Activated CD8-positive, alpha-beta T cell treated with anti-CD3 and anti-CD28 coated beads, Interleukin-2, amount 10 ng/mL, durations not matched to agents 7 days and 5 days (primary cell): ENCODE measurements around the gene SORL1. TPM values are rescaled to one million over a fixed set of nuclear protein-coding genes. Genes with fewer than 3 reads are reported as not detected.
A peak's percentile ranks its signal among the peaks of the same experiment; 100 is the strongest.

Experiments used
- ATAC-seq: fragments of 150-1000 bp; cut with Tn5 transposase; one replicate; pipeline ENCODE4 v1.10.0; 2021; ENCODE audit warnings: moderate library complexity
- CTCF ChIA-PET: fragments of 350-600 bp; sonication (Branson Sonifier 250); formaldehyde crosslinking; loops from one replicate; lab custom pipeline; 2021; ENCODE audit warnings: antibody characterized with exemption; lab: Charles Lee
- POLR2A ChIA-PET: fragments of 350-600 bp; sonication (Branson Sonifier 250); formaldehyde crosslinking; loops from one replicate; lab custom pipeline; 2021; ENCODE audit warnings: antibody characterized with exemption; lab: Charles Lee
- DNase-seq: peaks from one replicate; pipeline ENCODE4 v3.0.0-alpha.2; 2020
- H3K27ac Mint-ChIP-seq: one replicate; pipeline ENCODE4 v1.8.0; 2021; ENCODE audit warnings: mild to moderate bottlenecking, mixed read lengths
- H3K27me3 Mint-ChIP-seq: one replicate; pipeline ENCODE4 v1.8.0; 2021; ENCODE audit warnings: low read depth, mixed read lengths
- H3K36me3 Mint-ChIP-seq: one replicate; pipeline ENCODE4 v1.8.0; 2021; ENCODE audit warnings: low read depth, mixed read lengths
- H3K4me1 Mint-ChIP-seq: one replicate; pipeline ENCODE4 v1.8.0; 2021; ENCODE audit warnings: low read depth, mixed read lengths
- H3K4me3 Mint-ChIP-seq: one replicate; pipeline ENCODE4 v1.8.0; 2021; ENCODE audit warnings: mild to moderate bottlenecking, mixed read lengths
- H3K9me3 Mint-ChIP-seq: one replicate; pipeline ENCODE4 v1.8.0; 2022; ENCODE audit warnings: mixed read lengths; ENCODE audit not compliant: insufficient read depth
- total RNA-seq, 2 experiments: library from RNA; stranded (reverse); gene quantifications; one replicate each; pipeline ENCODE4 v1.2.3, GENCODE V29; 2021

The SORL1 gene
- total RNA-seq, 2 experiments from 2014 or later, result 98.9 to 107 TPM

- DNase-seq (no peak), ATAC-seq (no peak)
- peaks cover 73% of the 10 kb centered on the region for H3K36me3 Mint-ChIP-seq
- no peak overlapping the region for H3K27ac Mint-ChIP-seq
- no peaks in the 10 kb centered on the region for H3K9me3 Mint-ChIP-seq
- POLR2A ChIA-PET, result no interaction called here
- H3K4me3 Mint-ChIP-seq, result no peak overlapping the region
- no peaks in the 10 kb centered on the region for H3K27me3 Mint-ChIP-seq
- CTCF ChIA-PET, result no interaction called here
- peaks cover 2% of the 10 kb centered on the region for H3K4me1 Mint-ChIP-seq
Observed at GRCh38 chr11:121570453-121570852, 118.3 kb downstream of the SORL1 start.

DNA sequence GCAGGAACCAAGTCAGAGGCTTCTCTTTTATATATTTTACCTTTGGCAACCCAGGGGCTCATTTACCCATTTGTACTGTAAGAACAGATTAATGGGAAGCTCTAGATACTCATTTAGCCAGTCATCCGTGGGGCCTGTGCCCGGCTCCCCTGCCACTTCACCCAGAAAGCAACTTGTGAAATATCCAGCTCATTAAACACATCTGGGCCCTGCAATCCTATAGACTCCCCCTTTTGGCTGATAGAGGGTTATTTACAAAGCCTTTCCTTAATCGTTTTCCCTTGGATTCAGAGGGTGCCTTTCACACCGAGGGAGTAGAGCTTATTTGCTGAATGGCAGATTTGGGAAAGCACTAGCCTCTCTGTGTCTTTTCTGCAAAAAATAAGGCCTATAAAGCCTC, 119.4 kb downstream of the SORL1 start:
- H3K36me3 Mint-ChIP-seq, result peaks cover 78% of the 10 kb centered on the region
- no peaks in the 10 kb centered on the region for H3K27me3 Mint-ChIP-seq
- H3K9me3 Mint-ChIP-seq, result no peaks in the 10 kb centered on the region
- H3K27ac Mint-ChIP-seq, result no peak overlapping the region
- ATAC-seq (no peak), DNase-seq (no peak)
- ChIA-PET POLR2A (interaction anchor here (2.3 kb wide), 1 partner anchor 10 kb away, joined by 12 read pairs; no protein-coding TSS in a partner anchor), CTCF (interaction anchor here (0.9 to 1.0 kb wide), 2 partner anchors 249 to 377 kb away, joined by 3 to 4 read pairs; no protein-coding TSS in a partner anchor)
- H3K4me1 Mint-ChIP-seq, result peaks cover 2% of the 10 kb centered on the region
- no peak overlapping the region for H3K4me3 Mint-ChIP-seq

DNA sequence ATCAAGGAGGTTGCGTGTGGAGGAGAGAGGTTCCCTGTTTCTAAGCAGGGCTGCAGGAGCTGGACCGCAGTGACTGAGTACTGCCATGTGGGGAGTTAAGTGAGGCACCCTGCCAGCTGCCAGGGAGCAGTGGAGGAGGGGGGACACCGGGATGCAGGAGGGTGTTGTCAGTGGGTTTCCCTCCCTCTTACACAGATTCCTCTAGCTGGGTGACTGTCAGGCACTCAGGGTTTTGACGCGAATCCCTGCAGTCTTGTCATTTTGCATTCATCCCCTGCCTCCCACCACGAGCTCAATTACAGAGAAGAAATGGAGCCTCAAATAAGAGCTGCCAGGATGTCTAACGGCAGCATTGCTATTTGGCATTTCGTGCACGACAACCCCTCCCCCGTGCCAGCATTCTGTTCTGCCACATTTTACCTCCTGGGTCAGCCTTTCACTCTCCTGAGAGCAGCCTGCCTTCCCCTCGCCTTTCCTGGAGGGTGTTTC, 120.5 kb downstream of the SORL1 start:
- DNase-seq, result no peak
- Mint-ChIP-seq H3K4me3 (no peak overlapping the region), H3K4me1 (no peaks in the 10 kb centered on the region), H3K27ac (no peak overlapping the region), H3K27me3 (no peaks in the 10 kb centered on the region), H3K9me3 (no peaks in the 10 kb centered on the region), H3K36me3 (peaks cover 79% of the 10 kb centered on the region)
- CTCF ChIA-PET, result no interaction called here
- POLR2A ChIA-PET, result interaction anchor here (2.3 kb wide), 1 partner anchor 9 kb away, joined by 12 read pairs; no protein-coding TSS in a partner anchor
- ATAC-seq, result no peak

DNA sequence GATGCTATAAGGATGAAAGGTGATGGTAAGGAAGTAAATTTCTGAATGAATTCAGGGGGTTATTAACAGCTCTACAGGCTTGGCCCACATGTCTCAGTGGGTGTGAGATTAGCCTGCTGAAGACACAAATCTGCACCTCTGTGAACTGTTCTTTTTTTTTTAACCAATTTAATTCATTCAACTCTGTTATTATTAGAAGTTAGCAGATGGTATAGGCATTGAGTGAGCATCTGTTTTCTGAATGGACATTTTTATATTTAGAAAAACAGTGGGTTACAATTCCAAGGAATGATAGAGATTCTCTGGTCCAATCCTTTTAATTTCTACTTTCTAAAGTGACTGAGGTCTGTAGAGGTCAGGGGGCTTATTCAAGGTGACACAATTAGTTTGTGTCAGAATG, 122.7 kb downstream of the SORL1 start:
- ATAC-seq (no peak), DNase-seq (no peak)
- Mint-ChIP-seq H3K9me3 (no peaks in the 10 kb centered on the region), H3K4me3 (no peak overlapping the region), H3K4me1 (no peaks in the 10 kb centered on the region), H3K27ac (no peak overlapping the region), H3K36me3 (peaks cover 88% of the 10 kb centered on the region), H3K27me3 (no peaks in the 10 kb centered on the region)
- ChIA-PET POLR2A (no interaction called here), CTCF (interaction anchor here (1.3 kb wide), 1 partner anchor 11 kb away, joined by 3 read pairs; no protein-coding TSS in a partner anchor)

DNA sequence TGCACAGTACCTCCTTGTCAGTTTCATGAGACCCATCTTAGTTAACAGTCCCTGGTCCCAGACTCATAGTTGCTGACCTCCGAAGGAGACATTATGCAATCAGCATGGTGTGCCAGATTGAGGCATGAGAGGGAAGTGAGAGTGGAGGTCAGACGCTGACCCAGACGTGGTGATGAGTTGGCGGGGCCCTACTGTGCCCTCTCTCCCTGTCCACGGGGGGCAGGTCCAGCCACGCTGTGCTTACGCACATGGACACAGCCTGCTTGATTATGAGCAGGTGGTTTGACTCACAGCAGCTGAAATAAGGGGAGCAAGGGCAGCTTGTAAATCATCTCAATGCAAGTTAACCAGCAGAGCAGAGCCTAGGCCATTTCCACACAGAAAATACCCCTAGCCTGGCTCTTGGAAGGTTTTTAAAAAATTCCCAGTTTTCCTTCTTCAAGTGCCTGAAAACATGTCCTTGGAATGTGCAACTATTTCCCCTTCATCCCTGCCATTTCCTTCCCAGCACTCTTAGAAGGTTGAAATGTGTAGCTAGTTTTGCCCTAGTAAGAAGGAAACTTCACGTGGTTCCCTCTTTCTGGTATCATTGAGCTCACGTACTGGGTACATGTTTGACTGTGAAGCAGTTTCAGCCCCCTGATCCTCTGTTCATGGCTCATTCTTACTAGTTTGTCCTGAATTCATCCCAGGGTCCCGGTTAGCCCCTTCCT, 123.3 kb downstream of the SORL1 start:
- H3K4me1 Mint-ChIP-seq, result no peaks in the 10 kb centered on the region
- ChIA-PET CTCF (interaction anchor here (1.3 to 1.4 kb wide), 2 partner anchors 12 to 81 kb away, joined by 3 read pairs; no protein-coding TSS in a partner anchor), POLR2A (interaction anchor here (0.6 kb wide), 1 partner anchor 108 kb away, joined by 3 read pairs; no protein-coding TSS in a partner anchor)
- no peak overlapping the region for H3K4me3 Mint-ChIP-seq
- no peak for DNase-seq
- H3K9me3 Mint-ChIP-seq, result peaks cover 5% of the 10 kb centered on the region
- peaks cover 90% of the 10 kb centered on the region for H3K36me3 Mint-ChIP-seq
- no peak for ATAC-seq
- no peaks in the 10 kb centered on the region for H3K27me3 Mint-ChIP-seq
- H3K27ac Mint-ChIP-seq, result no peak overlapping the region

GRCh38 chr11:121575963-121576290, 123.8 kb downstream of the SORL1 start:
- no peaks in the 10 kb centered on the region for H3K4me1 Mint-ChIP-seq

GRCh38 chr11:121576531-121576930, 124.4 kb downstream of the SORL1 start:
- Mint-ChIP-seq H3K27me3 (no peaks in the 10 kb centered on the region), H3K4me1 (peaks cover 3% of the 10 kb centered on the region), H3K9me3 (peaks cover 7% of the 10 kb centered on the region), H3K4me3 (no peak overlapping the region), H3K36me3 (peaks cover 89% of the 10 kb centered on the region), H3K27ac (peak overlapping the region; percentile 34)
- no peak for DNase-seq
- POLR2A ChIA-PET, result interaction anchor here (0.6 kb wide), 1 partner anchor 115 kb away, joined by 3 read pairs; no protein-coding TSS in a partner anchor
- no peak for ATAC-seq
- CTCF ChIA-PET, result interaction anchor here (0.7 to 1.4 kb wide), 4 partner anchors 15 to 222 kb away, joined by 3 to 4 read pairs (median 3); no protein-coding TSS in a partner anchor

More at GRCh38 chr11:121575963-121576290, 123.8 kb downstream of the SORL1 start:
- Mint-ChIP-seq H3K27ac (no peak overlapping the region), H3K4me3 (no peak overlapping the region), H3K36me3 (peaks cover 89% of the 10 kb centered on the region), H3K9me3 (peaks cover 7% of the 10 kb centered on the region), H3K27me3 (no peaks in the 10 kb centered on the region)
- ATAC-seq, result no peak
- no peak for DNase-seq
- CTCF ChIA-PET, result interaction anchor here (1.3 to 1.4 kb wide), 2 partner anchors 13 to 81 kb away, joined by 3 read pairs; no protein-coding TSS in a partner anchor
- POLR2A ChIA-PET, result interaction anchor here (0.6 kb wide), 1 partner anchor 109 kb away, joined by 3 read pairs; no protein-coding TSS in a partner anchor

DNA sequence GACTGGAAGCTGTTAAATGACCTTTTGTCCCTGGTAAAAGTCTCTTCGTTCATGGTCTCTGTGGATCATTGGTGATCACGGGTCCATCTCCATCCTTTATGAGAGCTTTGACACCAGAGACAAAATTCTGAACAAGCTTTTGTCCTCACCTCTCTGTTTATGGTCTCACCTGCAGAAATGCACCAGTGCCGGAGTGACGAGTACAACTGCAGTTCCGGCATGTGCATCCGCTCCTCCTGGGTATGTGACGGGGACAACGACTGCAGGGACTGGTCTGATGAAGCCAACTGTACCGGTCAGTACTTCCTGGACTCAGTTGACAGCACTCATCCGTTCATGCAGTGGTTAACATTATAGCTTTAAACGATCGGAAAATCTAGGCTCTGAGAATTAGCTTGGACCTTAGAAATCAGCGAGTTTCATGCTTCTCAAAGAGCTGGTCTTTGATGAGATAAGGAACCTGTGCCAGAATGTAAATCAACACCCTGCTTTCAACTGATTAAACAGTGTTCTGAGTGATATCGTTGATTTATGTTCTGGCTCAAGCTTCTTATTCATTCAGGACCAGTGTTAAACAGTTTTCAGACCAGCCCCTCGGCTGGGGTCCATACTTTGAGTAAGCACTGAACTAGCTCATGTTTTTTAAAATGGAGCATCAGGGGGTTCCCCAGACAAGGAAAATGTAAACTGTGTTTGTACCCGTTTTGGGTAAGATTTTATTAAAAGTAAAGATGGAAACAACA, 125.2 kb downstream of the SORL1 start:
- H3K9me3 Mint-ChIP-seq, result peaks cover 7% of the 10 kb centered on the region
- DNase-seq, result no peak
- H3K4me1 Mint-ChIP-seq, result peaks cover 10% of the 10 kb centered on the region
- ATAC-seq, result no peak
- no peak overlapping the region for H3K27ac Mint-ChIP-seq
- peaks cover 88% of the 10 kb centered on the region for H3K36me3 Mint-ChIP-seq
- CTCF ChIA-PET, result interaction anchor here (0.7 to 1.4 kb wide), 4 partner anchors 15 to 223 kb away, joined by 3 to 4 read pairs (median 3); no protein-coding TSS in a partner anchor
- POLR2A ChIA-PET, result interaction anchor here (0.6 to 0.9 kb wide), 2 partner anchors 11 to 116 kb away, joined by 3 read pairs; no protein-coding TSS in a partner anchor
- no peak overlapping the region for H3K4me3 Mint-ChIP-seq
- no peaks in the 10 kb centered on the region for H3K27me3 Mint-ChIP-seq

GRCh38 chr11:121578251-121578976, 126.3 kb downstream of the SORL1 start:
- Mint-ChIP-seq H3K27me3 (no peaks in the 10 kb centered on the region), H3K27ac (no peak overlapping the region), H3K4me1 (peaks cover 21% of the 10 kb centered on the region), H3K36me3 (peaks cover 90% of the 10 kb centered on the region), H3K9me3 (peaks cover 7% of the 10 kb centered on the region), H3K4me3 (no peak overlapping the region)
- POLR2A ChIA-PET, result interaction anchor here (0.6 kb wide), 2 partner anchors 40 to 153 kb away, joined by 3 to 4 read pairs; no protein-coding TSS in a partner anchor
- no peak for ATAC-seq
- no peak for DNase-seq
- CTCF ChIA-PET, result interaction anchor here (0.7 to 1.1 kb wide), 2 partner anchors 13 to 257 kb away, joined by 3 read pairs; no protein-coding TSS in a partner anchor

- ATAC-seq (no peak), DNase-seq (no peak)
- Mint-ChIP-seq H3K4me3 (no peak overlapping the region), H3K4me1 (peaks cover 29% of the 10 kb centered on the region), H3K9me3 (peaks cover 7% of the 10 kb centered on the region), H3K36me3 (peaks cover 85% of the 10 kb centered on the region), H3K27ac (no peak overlapping the region), H3K27me3 (no peaks in the 10 kb centered on the region)
- ChIA-PET POLR2A (interaction anchor here (2.8 kb wide), 1 partner anchor 8 kb away, joined by 12 read pairs; no protein-coding TSS in a partner anchor), CTCF (interaction anchor here (0.6 to 2.9 kb wide), 3 partner anchors 12 to 288 kb away, joined by 3 to 18 read pairs (median 3); partner anchors contain the start of gene SC5D)
Observed at GRCh38 chr11:121580154-121580553, 128.0 kb downstream of the SORL1 start.
